Vagina (tissue), 2 donors: Measurements from ENCODE around the gene PANK4.

Source experiments
- POLR2A ChIP-seq, 2 donors: fragments of 450-650 bp; IDR thresholded peaks; one replicate each; pipeline ENCODE4 v1.6.1; 2017; ENCODE audit warnings: antibody characterized with exemption in 2 of 2, mild to moderate bottlenecking in 2 of 2, moderate library complexity in 2 of 2
- POLR2AphosphoS5 ChIP-seq, 2 donors: sonication (generic); formaldehyde crosslinking; IDR thresholded peaks; one replicate each; pipeline ENCODE4 v1.9.0; 2017; ENCODE audit warnings: antibody characterized with exemption in 2 of 2, mild to moderate bottlenecking in 2 of 2, low read depth in 1 of 2; ENCODE audit not compliant: insufficient read depth in 1 of 2
- TF ChIP-seq, protein P1 (sequence below), 3 experiments: fragments of 450-650 bp in 2 of 3; fragments of 200-600 bp in 1 of 3; sonication (generic) in 1 of 3; IDR thresholded peaks; one replicate each; pipeline ENCODE4 v1.5.1; 2017 to 2019; ENCODE audit warnings: antibody characterized with exemption in 3 of 3, mild to moderate bottlenecking in 2 of 3, moderate library complexity in 2 of 3

- TF ChIP-seq, protein P1, sequence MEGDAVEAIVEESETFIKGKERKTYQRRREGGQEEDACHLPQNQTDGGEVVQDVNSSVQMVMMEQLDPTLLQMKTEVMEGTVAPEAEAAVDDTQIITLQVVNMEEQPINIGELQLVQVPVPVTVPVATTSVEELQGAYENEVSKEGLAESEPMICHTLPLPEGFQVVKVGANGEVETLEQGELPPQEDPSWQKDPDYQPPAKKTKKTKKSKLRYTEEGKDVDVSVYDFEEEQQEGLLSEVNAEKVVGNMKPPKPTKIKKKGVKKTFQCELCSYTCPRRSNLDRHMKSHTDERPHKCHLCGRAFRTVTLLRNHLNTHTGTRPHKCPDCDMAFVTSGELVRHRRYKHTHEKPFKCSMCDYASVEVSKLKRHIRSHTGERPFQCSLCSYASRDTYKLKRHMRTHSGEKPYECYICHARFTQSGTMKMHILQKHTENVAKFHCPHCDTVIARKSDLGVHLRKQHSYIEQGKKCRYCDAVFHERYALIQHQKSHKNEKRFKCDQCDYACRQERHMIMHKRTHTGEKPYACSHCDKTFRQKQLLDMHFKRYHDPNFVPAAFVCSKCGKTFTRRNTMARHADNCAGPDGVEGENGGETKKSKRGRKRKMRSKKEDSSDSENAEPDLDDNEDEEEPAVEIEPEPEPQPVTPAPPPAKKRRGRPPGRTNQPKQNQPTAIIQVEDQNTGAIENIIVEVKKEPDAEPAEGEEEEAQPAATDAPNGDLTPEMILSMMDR (IDR thresholded peaks at IDR 0.05) = no peak
- TF ChIP-seq POLR2A (IDR thresholded peaks at IDR 0.05) (no peak), POLR2AphosphoS5 (IDR thresholded peaks at IDR 0.05; ENCODE audit: insufficient read depth in 1 of 2, low read depth in 1 of 2) (no peak)
Measured at GRCh38 chr1:2520206-2520605, 6.2 kb downstream of the PANK4 start.
